Superior temporal gyrus (tissue), 1 donor: ENCODE measurements around the gene CAMK1D.

Experiments
- DNase-seq: peaks from one replicate; pipeline ENCODE4 v3.0.0-alpha.2; 2016; ENCODE audit errors: extremely low spot score

CAMK1D gene

GRCh38 chr10:12401466-12401865 lies 52.1 kb downstream of the CAMK1D start:
- DNase-seq: no peak

- no peak for DNase-seq
Measured at GRCh38 chr10:12403119-12403518, 53.8 kb downstream of the CAMK1D start.

- no peak for DNase-seq
Measured at GRCh38 chr10:12405342-12406320, 56.3 kb downstream of the CAMK1D start.

- no peak for DNase-seq
Measured at GRCh38 chr10:12406764-12407400, 57.5 kb downstream of the CAMK1D start.

GRCh38 chr10:12408472-12408871 lies 59.1 kb downstream of the CAMK1D start:
- no peak for DNase-seq

DNA sequence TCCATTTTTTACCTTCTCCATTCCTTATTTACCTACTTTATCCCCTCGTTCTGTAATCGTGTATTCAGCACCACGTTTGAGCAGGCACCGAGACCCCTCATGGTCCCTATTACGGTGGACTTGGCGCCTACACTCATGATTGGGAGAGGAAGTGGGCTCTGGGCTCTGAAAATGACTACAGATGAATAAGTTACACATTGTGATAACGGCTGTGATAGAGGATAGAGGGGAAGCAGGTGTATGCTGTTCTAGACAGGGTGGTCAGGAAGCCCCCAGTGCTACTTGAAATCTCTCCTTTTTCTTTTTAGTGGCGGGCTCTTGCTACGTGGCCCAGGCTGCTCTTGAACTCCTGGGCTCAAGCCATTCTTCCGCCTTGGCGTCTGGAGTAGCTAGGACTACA lies 59.8 kb downstream of the CAMK1D start:
- DNase-seq: no peak

GRCh38 chr10:12409613-12410012 lies 60.3 kb downstream of the CAMK1D start:
- DNase-seq: no peak

- DNase-seq: no peak
Measured at GRCh38 chr10:12412666-12413368, 63.5 kb downstream of the CAMK1D start.

GRCh38 chr10:12413369-12413711 lies 64.0 kb downstream of the CAMK1D start:
- DNase-seq: no peak

DNA sequence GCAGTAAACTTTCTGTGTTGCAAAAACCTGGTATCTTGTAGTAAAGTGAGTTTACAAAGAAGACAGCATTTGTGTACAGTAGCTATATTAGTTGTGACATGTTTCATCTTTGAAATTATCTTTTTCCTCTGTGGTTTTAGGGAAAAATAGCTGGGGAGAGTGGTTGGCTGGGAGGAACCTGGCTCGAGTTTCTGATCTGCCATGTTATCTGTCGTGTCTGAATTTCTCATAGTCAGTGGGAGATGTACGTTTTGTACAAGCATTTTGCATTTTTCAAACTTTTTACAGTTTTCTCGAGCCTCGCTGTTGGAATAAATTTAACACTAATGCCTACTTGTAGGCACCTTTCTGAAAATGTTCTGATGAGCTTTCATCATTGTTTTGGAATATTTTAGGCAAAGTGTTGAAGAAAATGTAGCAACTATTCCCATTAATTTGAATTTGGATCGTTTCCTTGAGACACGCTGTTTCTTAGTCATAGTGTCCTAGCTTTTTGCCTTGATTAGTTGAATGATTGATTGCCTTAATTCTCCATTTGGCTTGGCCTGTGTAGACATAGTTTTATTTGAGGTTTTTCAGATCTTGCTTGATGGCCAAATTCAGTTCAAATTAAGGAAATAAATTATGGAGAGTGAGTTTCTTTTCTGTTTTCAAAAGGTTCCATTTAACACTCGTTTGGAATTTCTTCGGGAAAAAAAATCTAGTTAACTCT lies 65.1 kb downstream of the CAMK1D start:
- no peak for DNase-seq

DNA sequence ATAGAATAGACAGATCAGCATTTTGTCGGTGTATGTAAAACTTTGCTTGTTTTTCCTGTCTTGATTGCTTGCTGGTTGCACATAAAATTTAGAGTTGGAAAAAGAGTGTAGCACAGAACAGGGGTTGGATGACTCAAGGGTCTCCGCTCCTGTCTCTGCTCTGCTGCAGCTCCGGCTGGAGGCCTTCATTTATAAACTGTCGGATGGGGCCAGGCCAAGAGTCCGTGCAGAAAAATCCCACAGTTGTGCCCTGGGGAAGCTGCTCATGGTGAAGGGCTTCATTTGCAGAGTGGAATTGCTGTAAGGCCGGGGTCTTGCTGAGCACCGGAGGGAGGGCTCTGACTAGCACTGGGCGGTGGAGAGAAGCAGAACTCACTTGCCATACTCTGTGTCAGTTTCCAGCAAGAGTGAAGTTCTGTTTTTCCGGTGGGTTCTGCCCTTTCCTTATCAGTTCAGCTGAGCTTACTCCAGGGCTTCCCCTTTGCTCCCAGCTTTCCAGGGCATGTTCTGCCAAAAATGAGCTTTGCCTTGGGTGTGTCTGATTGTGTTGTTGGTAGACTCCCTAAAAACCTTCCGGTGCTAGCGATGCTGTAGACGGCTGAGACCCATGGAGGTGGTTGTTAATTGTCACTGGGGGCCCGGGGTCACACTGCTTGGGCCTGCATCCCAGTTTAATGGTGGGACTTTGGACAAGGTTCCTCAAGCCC lies 67.2 kb downstream of the CAMK1D start:
- DNase-seq: no peak

DNA sequence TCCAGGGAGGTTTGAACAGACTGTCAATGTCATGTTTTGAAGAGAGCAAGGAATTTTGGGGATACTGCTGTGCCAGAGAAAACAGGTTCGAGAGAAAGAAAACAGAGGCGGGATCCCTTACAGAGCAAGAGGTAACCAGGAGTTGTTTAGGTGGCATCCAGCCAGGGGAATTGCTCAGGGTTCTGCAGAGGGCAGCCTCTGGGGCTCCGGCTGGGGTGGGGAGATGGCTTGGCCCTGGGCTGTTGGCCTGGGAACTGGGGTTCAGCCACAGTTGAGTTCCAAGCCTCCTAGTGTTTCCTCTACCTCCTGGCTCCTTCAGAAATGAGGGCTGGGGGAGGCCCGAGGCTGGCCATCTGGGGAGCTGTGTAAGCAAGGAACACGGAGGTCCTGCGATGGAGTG lies 68.0 kb downstream of the CAMK1D start:
- DNase-seq: no peak

DNA sequence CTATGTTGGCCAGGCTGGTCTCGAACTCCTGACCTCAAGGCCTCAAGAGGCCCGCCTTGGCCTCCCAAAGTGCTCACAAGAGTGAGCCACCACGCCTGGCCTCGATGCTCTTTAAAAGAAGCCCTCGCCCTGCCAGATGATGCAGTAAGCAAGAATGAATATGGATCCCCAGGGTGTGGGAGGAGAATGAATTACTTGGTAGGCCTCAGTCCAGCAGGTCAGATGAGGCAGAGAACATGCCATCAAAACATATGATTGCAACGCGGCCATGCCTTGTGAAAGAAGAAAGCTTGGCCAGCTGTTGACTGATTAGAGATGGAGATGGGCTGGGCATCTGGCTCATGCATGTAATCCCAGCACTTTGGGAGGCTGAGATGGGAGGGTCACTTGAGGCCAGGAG lies 68.7 kb downstream of the CAMK1D start:
- DNase-seq: no peak

- no peak for DNase-seq
Measured at GRCh38 chr10:12418725-12419261, 69.4 kb downstream of the CAMK1D start.

DNA sequence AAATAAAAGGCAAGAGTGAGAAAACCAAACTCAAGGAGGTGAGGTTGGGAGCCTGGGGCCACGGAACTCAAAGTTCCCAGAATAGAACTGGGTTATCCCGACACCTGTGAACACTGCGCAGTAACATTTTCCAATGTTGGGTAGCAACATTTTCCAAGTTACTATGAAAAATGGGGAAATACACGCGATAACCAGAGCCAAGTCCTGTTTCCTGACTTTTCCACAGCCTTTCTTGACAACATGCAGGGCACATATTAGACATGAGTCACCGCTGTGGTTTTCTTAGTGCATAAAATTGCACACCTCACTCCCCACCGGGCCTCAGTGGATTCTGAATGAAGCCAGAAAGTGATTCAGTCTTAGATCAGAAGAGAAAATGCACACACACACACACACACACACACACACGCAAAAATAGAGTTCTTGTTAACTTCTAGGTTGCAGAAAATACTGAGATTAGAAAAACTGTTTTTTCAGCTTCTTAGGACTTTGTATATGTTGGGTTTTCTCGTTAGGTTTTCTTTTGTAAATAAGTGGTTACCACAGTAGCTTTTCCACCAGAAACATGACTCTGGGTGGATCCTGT lies 70.0 kb downstream of the CAMK1D start:
- no peak for DNase-seq

GRCh38 chr10:12420530-12421120 lies 71.3 kb downstream of the CAMK1D start:
- no peak for DNase-seq

DNA sequence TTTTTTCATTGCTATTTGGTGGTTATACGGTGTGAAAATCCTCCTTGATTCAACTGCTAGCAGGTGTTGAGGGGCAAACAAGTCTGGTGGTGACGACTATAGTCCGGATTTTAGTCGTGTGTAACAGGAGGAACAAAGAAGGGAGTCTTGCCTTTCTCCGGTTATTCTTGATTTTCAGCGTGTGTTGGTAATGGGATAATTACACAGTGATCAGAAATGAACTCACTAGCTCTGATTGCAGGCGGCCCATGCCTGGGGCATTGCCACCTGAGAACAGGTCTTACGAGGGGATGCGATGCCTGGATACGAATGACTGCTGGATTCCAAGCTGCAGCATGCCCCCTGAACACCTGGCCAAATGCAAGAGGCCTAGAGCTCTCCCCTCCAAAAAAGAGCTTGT lies 72.8 kb downstream of the CAMK1D start:
- no peak for DNase-seq

GRCh38 chr10:12423896-12424295 lies 74.5 kb downstream of the CAMK1D start:
- DNase-seq: no peak

- no peak for DNase-seq
Measured at GRCh38 chr10:12427276-12427675, 77.9 kb downstream of the CAMK1D start.

DNA sequence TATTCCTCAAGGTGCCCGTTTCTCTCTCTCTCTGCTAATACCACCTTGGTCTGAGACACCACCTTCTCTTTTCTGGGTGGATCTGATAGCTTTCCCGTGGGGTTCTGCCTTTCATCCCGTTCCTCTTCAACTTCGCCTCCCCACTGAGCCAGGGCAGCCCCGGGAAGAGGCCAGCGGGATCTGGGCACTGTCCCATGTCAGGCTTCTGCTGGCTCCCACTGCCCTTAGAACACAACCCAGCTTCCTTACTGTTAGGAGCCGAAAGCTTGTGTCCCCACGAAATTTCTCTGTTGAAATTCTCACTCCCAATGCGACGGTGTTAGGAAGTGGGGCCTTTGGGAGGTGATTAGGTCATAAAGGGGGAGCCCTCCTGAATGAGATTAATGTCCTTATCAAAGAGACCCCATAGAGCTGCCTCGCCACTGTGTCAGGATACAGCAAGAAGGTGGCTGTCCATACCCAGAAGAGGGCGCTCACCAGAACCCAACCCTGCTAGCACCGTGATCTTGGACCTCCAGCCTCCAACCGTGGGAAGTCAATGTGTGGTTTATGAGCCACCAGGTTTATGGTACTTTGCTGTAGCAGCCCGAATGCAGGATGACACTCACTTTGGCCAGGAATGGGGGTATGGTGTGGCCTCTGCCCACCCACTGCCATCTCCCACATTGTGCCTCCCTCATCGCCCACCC lies 79.2 kb downstream of the CAMK1D start:
- DNase-seq: no peak
